T-helper 2 cell treated with Interferon-gamma antibody and Interleukin-4, amounts not matched to agents 5 μg/mL and 100 μg/mL, for 36 hours (primary cell): Measurements from ENCODE around the gene COX19.
"Not testable (repeated sequence)": the region's sequence is repeated elsewhere in the genome, so short reads cannot be mapped to it uniquely, and the experiment has no call there.

Experiments used
- DNase-seq: peaks from one replicate; pipeline ENCODE4 v3.0.0; 2021; ENCODE audit warnings: low spot score
- H3K27ac Mint-ChIP-seq: one replicate; pipeline ENCODE4 v1.8.0; 2021; ENCODE audit warnings: mild to moderate bottlenecking, mixed read lengths
- H3K27me3 Mint-ChIP-seq: one replicate; pipeline ENCODE4 v1.8.0; 2021; ENCODE audit warnings: low read depth, mixed read lengths
- H3K36me3 Mint-ChIP-seq: one replicate; pipeline ENCODE4 v1.8.0; 2021; ENCODE audit warnings: low read depth, mixed read lengths
- H3K4me1 Mint-ChIP-seq: one replicate; pipeline ENCODE4 v1.8.0; 2021; ENCODE audit warnings: low read depth, mixed read lengths
- H3K4me3 Mint-ChIP-seq: one replicate; pipeline ENCODE4 v1.8.0; 2022; ENCODE audit warnings: mild to moderate bottlenecking, moderate library complexity, mixed read lengths
- H3K9me3 Mint-ChIP-seq: one replicate; pipeline ENCODE4 v1.8.0; 2021; ENCODE audit warnings: mixed read lengths

Gene COX19

GRCh38 chr7:946256-946996 lies 28.9 kb downstream of the COX19 start:
- Mint-ChIP-seq H3K9me3 (peaks cover 5% of the 10 kb centered on the region), H3K27me3 (peaks cover 6% of the 10 kb centered on the region), H3K27ac (no peak overlapping the region), H3K4me1 (peaks cover 3% of the 10 kb centered on the region), H3K36me3 (no peaks in the 10 kb centered on the region), H3K4me3 (no peak overlapping the region)
- DNase-seq, result no peak

- Mint-ChIP-seq H3K9me3 (peaks cover 13% of the 10 kb centered on the region), H3K4me1 (peaks cover 8% of the 10 kb centered on the region)
- no peak for DNase-seq
Measured at GRCh38 chr7:945556-946255, 29.6 kb downstream of the COX19 start.

GRCh38 chr7:945147-945555 lies 30.2 kb downstream of the COX19 start:
- Mint-ChIP-seq H3K36me3 (peaks cover 1% of the 10 kb centered on the region), H3K4me3 (no peak overlapping the region), H3K27me3 (peaks cover 9% of the 10 kb centered on the region), H3K9me3 (peaks cover 18% of the 10 kb centered on the region), H3K27ac (no peak overlapping the region), H3K4me1 (peaks cover 10% of the 10 kb centered on the region)
- no peak for DNase-seq

More at GRCh38 chr7:945556-946255, 29.6 kb downstream of the COX19 start:
- no peak overlapping the region for H3K27ac Mint-ChIP-seq
- no peaks in the 10 kb centered on the region for H3K36me3 Mint-ChIP-seq
- no peak overlapping the region for H3K4me3 Mint-ChIP-seq
- peaks cover 9% of the 10 kb centered on the region for H3K27me3 Mint-ChIP-seq

- DNase-seq, result no peak
- H3K36me3 Mint-ChIP-seq, result peaks cover 5% of the 10 kb centered on the region
- H3K27me3 Mint-ChIP-seq, result peaks cover 9% of the 10 kb centered on the region
- no peak overlapping the region for H3K4me3 Mint-ChIP-seq
- no peak overlapping the region for H3K27ac Mint-ChIP-seq
- H3K9me3 Mint-ChIP-seq, result peaks cover 22% of the 10 kb centered on the region
- peaks cover 10% of the 10 kb centered on the region for H3K4me1 Mint-ChIP-seq
Measured at GRCh38 chr7:944744-945143, 30.6 kb downstream of the COX19 start.

GRCh38 chr7:943793-944192 lies 31.6 kb downstream of the COX19 start:
- not testable (repeated sequence) for H3K4me1 Mint-ChIP-seq, H3K27ac Mint-ChIP-seq, H3K36me3 Mint-ChIP-seq, H3K27me3 Mint-ChIP-seq, DNase-seq, H3K4me3 Mint-ChIP-seq
- H3K9me3 Mint-ChIP-seq, result peaks cover 23% of the 10 kb centered on the region

GRCh38 chr7:940599-941408 lies 34.5 kb downstream of the COX19 start:
- Mint-ChIP-seq H3K27me3 (peaks cover 9% of the 10 kb centered on the region), H3K27ac (peak overlapping the region; percentile 24), H3K36me3 (peaks cover 6% of the 10 kb centered on the region), H3K4me3 (no peak overlapping the region), H3K4me1 (peaks cover 17% of the 10 kb centered on the region), H3K9me3 (peaks cover 23% of the 10 kb centered on the region)
- DNase-seq, result no peak

GRCh38 chr7:939843-940242 lies 35.5 kb downstream of the COX19 start:
- Mint-ChIP-seq H3K4me3 (no peak overlapping the region), H3K9me3 (peaks cover 23% of the 10 kb centered on the region), H3K4me1 (peaks cover 17% of the 10 kb centered on the region), H3K27ac (no peak overlapping the region), H3K27me3 (peaks cover 9% of the 10 kb centered on the region), H3K36me3 (peaks cover 6% of the 10 kb centered on the region)
- no peak for DNase-seq

GRCh38 chr7:938546-939185 lies 36.7 kb downstream of the COX19 start:
- H3K9me3 Mint-ChIP-seq, result peaks cover 23% of the 10 kb centered on the region
- H3K4me3 Mint-ChIP-seq, result no peak overlapping the region
- peaks cover 6% of the 10 kb centered on the region for H3K36me3 Mint-ChIP-seq
- H3K27ac Mint-ChIP-seq, result no peak overlapping the region
- peaks cover 17% of the 10 kb centered on the region for H3K4me1 Mint-ChIP-seq
- no peak for DNase-seq
- peaks cover 9% of the 10 kb centered on the region for H3K27me3 Mint-ChIP-seq

GRCh38 chr7:937856-938484 lies 37.4 kb downstream of the COX19 start:
- Mint-ChIP-seq H3K36me3 (peaks cover 6% of the 10 kb centered on the region), H3K27ac (peak overlapping the region; percentile 31), H3K27me3 (peaks cover 9% of the 10 kb centered on the region), H3K9me3 (peaks cover 23% of the 10 kb centered on the region), H3K4me3 (no peak overlapping the region), H3K4me1 (peaks cover 17% of the 10 kb centered on the region)
- DNase-seq, result no peak

GRCh38 chr7:936386-937054 lies 38.8 kb downstream of the COX19 start:
- H3K9me3 Mint-ChIP-seq, result peaks cover 19% of the 10 kb centered on the region
- H3K36me3 Mint-ChIP-seq, result peaks cover 6% of the 10 kb centered on the region
- H3K27ac Mint-ChIP-seq, result peak overlapping the region; percentile 41
- DNase-seq, result peak; percentile 48
- peaks cover 14% of the 10 kb centered on the region for H3K4me1 Mint-ChIP-seq
- peak overlapping the region; percentile 29 for H3K4me3 Mint-ChIP-seq
- peaks cover 3% of the 10 kb centered on the region for H3K27me3 Mint-ChIP-seq

GRCh38 chr7:935874-936385 lies 39.4 kb downstream of the COX19 start:
- DNase-seq, result no peak
- peaks cover 6% of the 10 kb centered on the region for H3K36me3 Mint-ChIP-seq
- peaks cover under 1% of the 10 kb centered on the region for H3K27me3 Mint-ChIP-seq
- peaks cover 13% of the 10 kb centered on the region for H3K9me3 Mint-ChIP-seq
- H3K4me3 Mint-ChIP-seq, result peak overlapping the region; percentile 29
- peaks cover 12% of the 10 kb centered on the region for H3K4me1 Mint-ChIP-seq
- H3K27ac Mint-ChIP-seq, result peak overlapping the region; percentile 41

GRCh38 chr7:935164-935873 lies 40.0 kb downstream of the COX19 start:
- no peaks in the 10 kb centered on the region for H3K27me3 Mint-ChIP-seq
- DNase-seq, result no peak
- no peak overlapping the region for H3K4me3 Mint-ChIP-seq
- H3K27ac Mint-ChIP-seq, result no peak overlapping the region
- H3K4me1 Mint-ChIP-seq, result peaks cover 7% of the 10 kb centered on the region
- peaks cover 7% of the 10 kb centered on the region for H3K9me3 Mint-ChIP-seq
- H3K36me3 Mint-ChIP-seq, result peaks cover 6% of the 10 kb centered on the region
